ENCODE data around the gene NPM1.

DNA sequence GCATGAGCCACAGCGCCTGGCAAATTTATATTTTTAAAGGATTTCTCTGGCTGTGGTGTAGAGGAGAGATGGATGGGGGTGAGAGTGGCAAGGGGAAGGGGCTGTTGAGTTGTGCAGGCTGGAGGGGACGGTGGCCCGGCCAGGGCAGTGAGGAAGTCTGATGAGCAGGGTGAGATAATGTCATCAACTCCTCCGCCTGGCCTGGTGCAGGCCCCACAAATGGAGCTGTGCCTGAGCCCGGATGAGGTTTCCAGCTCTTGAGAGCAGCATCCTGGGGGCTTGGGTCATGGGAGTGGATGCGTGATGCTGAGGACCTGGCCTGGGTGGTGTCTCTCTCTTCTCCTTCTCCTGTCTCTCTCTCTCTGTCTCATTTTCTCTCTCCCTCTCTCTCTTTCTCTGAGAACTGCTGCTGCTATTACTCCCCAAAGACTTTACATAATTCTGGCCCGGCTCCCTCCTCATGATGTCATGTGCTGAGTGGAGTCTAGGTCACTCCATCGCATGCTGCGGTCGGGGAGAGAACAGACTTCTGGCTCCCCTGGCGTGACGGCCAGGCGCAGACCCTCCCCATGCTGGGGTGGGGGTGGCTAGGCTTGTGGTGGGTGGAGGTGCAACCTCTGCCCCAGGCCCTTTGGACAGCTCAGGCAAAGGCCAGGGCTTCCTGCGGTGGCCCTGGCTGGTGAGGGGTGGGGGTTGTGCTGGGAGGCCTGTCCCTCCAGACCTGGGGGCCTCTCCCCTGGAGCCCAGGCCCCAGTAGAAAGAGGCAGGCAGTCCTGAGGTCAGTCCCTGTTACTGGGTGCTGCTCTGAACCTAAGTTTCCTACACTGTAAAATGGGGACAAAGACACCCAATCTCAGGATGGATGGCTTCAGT lies 58.2 kb downstream of the NPM1 start:
- TF ChIP-seq, protein P1, sequence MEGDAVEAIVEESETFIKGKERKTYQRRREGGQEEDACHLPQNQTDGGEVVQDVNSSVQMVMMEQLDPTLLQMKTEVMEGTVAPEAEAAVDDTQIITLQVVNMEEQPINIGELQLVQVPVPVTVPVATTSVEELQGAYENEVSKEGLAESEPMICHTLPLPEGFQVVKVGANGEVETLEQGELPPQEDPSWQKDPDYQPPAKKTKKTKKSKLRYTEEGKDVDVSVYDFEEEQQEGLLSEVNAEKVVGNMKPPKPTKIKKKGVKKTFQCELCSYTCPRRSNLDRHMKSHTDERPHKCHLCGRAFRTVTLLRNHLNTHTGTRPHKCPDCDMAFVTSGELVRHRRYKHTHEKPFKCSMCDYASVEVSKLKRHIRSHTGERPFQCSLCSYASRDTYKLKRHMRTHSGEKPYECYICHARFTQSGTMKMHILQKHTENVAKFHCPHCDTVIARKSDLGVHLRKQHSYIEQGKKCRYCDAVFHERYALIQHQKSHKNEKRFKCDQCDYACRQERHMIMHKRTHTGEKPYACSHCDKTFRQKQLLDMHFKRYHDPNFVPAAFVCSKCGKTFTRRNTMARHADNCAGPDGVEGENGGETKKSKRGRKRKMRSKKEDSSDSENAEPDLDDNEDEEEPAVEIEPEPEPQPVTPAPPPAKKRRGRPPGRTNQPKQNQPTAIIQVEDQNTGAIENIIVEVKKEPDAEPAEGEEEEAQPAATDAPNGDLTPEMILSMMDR (IDR thresholded peaks at IDR 0.05 in 2 of 3, conservative IDR thresholded peaks at IDR 0.05 in 1 of 3; ENCODE audit: borderline replicate concordance in 1 of 3, insufficient read depth in 1 of 3, low read depth in 2 of 3, low read length in 2 of 3) = no peak
- TF ChIP-seq, protein P2, sequence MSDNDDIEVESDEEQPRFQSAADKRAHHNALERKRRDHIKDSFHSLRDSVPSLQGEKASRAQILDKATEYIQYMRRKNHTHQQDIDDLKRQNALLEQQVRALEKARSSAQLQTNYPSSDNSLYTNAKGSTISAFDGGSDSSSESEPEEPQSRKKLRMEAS (IDR thresholded peaks at IDR 0.05) = no peak
- TF ChIP-seq POLR2A (IDR thresholded peaks at IDR 0.05; ENCODE audit: borderline replicate concordance, extremely low read depth, insufficient read depth, insufficient read length) (no peak), SP1 (IDR thresholded peaks at IDR 0.05; ENCODE audit: low read depth) (no peak), POLR2AphosphoS5 (IDR thresholded peaks at IDR 0.05; ENCODE audit: low read depth, low read length) (no peak), SIN3A (IDR thresholded peaks at IDR 0.05; ENCODE audit: low read depth) (no peak), EZH2 (IDR thresholded peaks at IDR 0.05) (no peak)
- TF ChIP-seq, protein P3, sequence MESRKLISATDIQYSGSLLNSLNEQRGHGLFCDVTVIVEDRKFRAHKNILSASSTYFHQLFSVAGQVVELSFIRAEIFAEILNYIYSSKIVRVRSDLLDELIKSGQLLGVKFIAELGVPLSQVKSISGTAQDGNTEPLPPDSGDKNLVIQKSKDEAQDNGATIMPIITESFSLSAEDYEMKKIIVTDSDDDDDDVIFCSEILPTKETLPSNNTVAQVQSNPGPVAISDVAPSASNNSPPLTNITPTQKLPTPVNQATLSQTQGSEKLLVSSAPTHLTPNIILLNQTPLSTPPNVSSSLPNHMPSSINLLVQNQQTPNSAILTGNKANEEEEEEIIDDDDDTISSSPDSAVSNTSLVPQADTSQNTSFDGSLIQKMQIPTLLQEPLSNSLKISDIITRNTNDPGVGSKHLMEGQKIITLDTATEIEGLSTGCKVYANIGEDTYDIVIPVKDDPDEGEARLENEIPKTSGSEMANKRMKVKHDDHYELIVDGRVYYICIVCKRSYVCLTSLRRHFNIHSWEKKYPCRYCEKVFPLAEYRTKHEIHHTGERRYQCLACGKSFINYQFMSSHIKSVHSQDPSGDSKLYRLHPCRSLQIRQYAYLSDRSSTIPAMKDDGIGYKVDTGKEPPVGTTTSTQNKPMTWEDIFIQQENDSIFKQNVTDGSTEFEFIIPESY (IDR thresholded peaks at IDR 0.05; ENCODE audit: extremely low read depth, insufficient replicate concordance, low read length) = no peak
